SK-N-SH treated with all-trans-retinoic acid at 6 μM for 48 hours (cell line): Measurements from ENCODE around the gene FERD3L.

Experiments used
- ATAC-seq: fragments of 200-7000 bp; cut with Tn5 transposase; 3 replicates; pipeline ENCODE4 v1.9.1; 2020; ENCODE audit warnings: mild to moderate bottlenecking, moderate library complexity
- BACH2 ChIP-seq: fragments of 250-450 bp; sonication (Bioruptor Pico); IDR thresholded peaks from 2 replicates; pipeline ENCODE4 v1.9.0; 2021; ENCODE audit warnings: mild to moderate bottlenecking, borderline replicate concordance
- CREB5 ChIP-seq: fragments of 250-450 bp; sonication (Bioruptor Pico); IDR thresholded peaks from 2 replicates; pipeline ENCODE4 v1.5.1; 2020; ENCODE audit warnings: low read depth, mild to moderate bottlenecking, moderate library complexity
- CSDC2 ChIP-seq: fragments of 250-450 bp; sonication (Bioruptor Pico); IDR thresholded peaks from 2 replicates; pipeline ENCODE4 v1.5.0; 2020; ENCODE audit warnings: mild to moderate bottlenecking, moderate library complexity
- CSRNP3 ChIP-seq: fragments of 250-450 bp; sonication (Bioruptor Pico); IDR thresholded peaks from 2 replicates; pipeline ENCODE4 v1.5.1; 2021; ENCODE audit warnings: mild to moderate bottlenecking, moderate library complexity
- ESRRG ChIP-seq: fragments of 250-450 bp; sonication (Bioruptor Pico); IDR thresholded peaks from 2 replicates; pipeline ENCODE4 v1.6.1; 2021; ENCODE audit warnings: mild to moderate bottlenecking
- GLIS3 ChIP-seq: fragments of 250-450 bp; sonication (Bioruptor Pico); IDR thresholded peaks from 2 replicates; pipeline ENCODE4 v1.5.0; 2020; ENCODE audit warnings: mild to moderate bottlenecking, moderate library complexity
- PATZ1 ChIP-seq: fragments of 250-450 bp; sonication (Bioruptor Pico); IDR thresholded peaks from 2 replicates; pipeline ENCODE4 v1.8.0; 2020; ENCODE audit warnings: mild to moderate bottlenecking, moderate library complexity, borderline replicate concordance
- POU6F1 ChIP-seq: fragments of 250-450 bp; sonication (Bioruptor Pico); IDR thresholded peaks from 2 replicates; pipeline ENCODE4 v1.8.0; 2021; ENCODE audit warnings: low read depth, mild to moderate bottlenecking, moderate library complexity, borderline replicate concordance
- RARB ChIP-seq: fragments of 250-450 bp; sonication (Bioruptor Pico); IDR thresholded peaks from 2 replicates; pipeline ENCODE4 v1.8.0; 2021; ENCODE audit warnings: mild to moderate bottlenecking, moderate library complexity
- TOX ChIP-seq: fragments of 250-450 bp; sonication (Bioruptor Pico); IDR thresholded peaks from 2 replicates; pipeline ENCODE4 v1.8.0; 2021; ENCODE audit warnings: mild to moderate bottlenecking, moderate library complexity, borderline replicate concordance
- TSHZ2 ChIP-seq: fragments of 250-450 bp; sonication (Bioruptor Pico); IDR thresholded peaks from 2 replicates; pipeline ENCODE4 v1.5.0; 2020; ENCODE audit warnings: mild to moderate bottlenecking, moderate library complexity
- ZC3H10 ChIP-seq: fragments of 250-450 bp; sonication (Bioruptor Pico); IDR thresholded peaks from 2 replicates; pipeline ENCODE4 v1.5.1; 2021; ENCODE audit warnings: mild to moderate bottlenecking, moderate library complexity
- ZFP3 ChIP-seq: fragments of 250-450 bp; sonication (Bioruptor Pico); IDR thresholded peaks from 2 replicates; pipeline ENCODE4 v1.5.0; 2020; ENCODE audit warnings: mild to moderate bottlenecking, moderate library complexity
- ZNF565 ChIP-seq: fragments of 450-650 bp; formaldehyde crosslinking; conservative IDR thresholded peaks from 2 replicates; pipeline ENCODE4 v1.5.0; 2020; ENCODE audit warnings: low read depth, mild to moderate bottlenecking, moderate library complexity
- ZNF70 ChIP-seq: fragments of 450-650 bp; formaldehyde crosslinking; IDR thresholded peaks from 2 replicates; pipeline ENCODE4 v1.5.0; 2020; ENCODE audit warnings: mild to moderate bottlenecking, moderate library complexity

Gene FERD3L

GRCh38 chr7:19097165-19098055, 47.8 kb downstream of the FERD3L start:
- TF ChIP-seq CSRNP3 (CRISPR knock-in tag) (no peak), POU6F1 (CRISPR knock-in tag) (0 out of 2 replicates have a peak, but pooled peaks have one; percentile 37)
- ATAC-seq, result peak; percentile 15; the same call in 2 of the 3 replicates

- ATAC-seq, result no peak
- no peak for TF ChIP-seq ZNF70 (CRISPR knock-in tag)
- TF ChIP-seq POU6F1 (CRISPR knock-in tag), result no peak
- no peak for TF ChIP-seq ZFP3 (CRISPR knock-in tag)
- TF ChIP-seq CSDC2 (CRISPR knock-in tag), result no peak
- no peak for TF ChIP-seq CREB5 (CRISPR knock-in tag)
- TF ChIP-seq ESRRG (CRISPR knock-in tag), result no peak
- no peak for TF ChIP-seq ZNF565
- TF ChIP-seq GLIS3 (CRISPR knock-in tag), result 0 out of 2 replicates have a peak, but pooled peaks have one; percentile 69
- peak; percentile 24; the same call in 1 of the 2 replicates for TF ChIP-seq TSHZ2 (CRISPR knock-in tag)
- no peak for TF ChIP-seq PATZ1 (CRISPR knock-in tag)
- no peak for TF ChIP-seq RARB (CRISPR knock-in tag)
- TF ChIP-seq TOX, result no peak
- TF ChIP-seq ZC3H10, result no peak
- TF ChIP-seq BACH2, result no peak
These were observed 49.8 kb downstream of the FERD3L start for GRCh38 chr7:19095353-19095860.
